ENCODE data around the gene KLF17. TPM values are rescaled to one million over a fixed set of nuclear protein-coding genes. Genes with fewer than 3 reads are reported as not detected.
"Not testable (repeated sequence)": the region's sequence is repeated elsewhere in the genome, so short reads cannot be mapped to it uniquely, and the experiment has no call there.

The KLF17 gene
- polyA plus RNA-seq, 3 donors, result not detected

GRCh38 chr1:44113095-44113609 is 5.5 kb upstream of the KLF17 start:
- Histone ChIP-seq H3K27me3 (ENCODE audit: control insufficient read depth in 2 of 2, insufficient read depth in 2 of 2, low read length in 2 of 2) (no peaks in the 10 kb centered on the region), H3K4me3 (replicated peaks in 1 of 3; ENCODE audit: low read depth in 2 of 3, low read length in 3 of 3) (no peak overlapping the region), H3K27ac (ENCODE audit: low read depth in 1 of 2, low read length in 2 of 2) (no peak overlapping the region), H3K9ac (ENCODE audit: insufficient read depth, low read length, poor library complexity, severe bottlenecking) (no peak overlapping the region), H2AFZ (ENCODE audit: insufficient read depth, low read depth, low read length, poor library complexity, severe bottlenecking) (no peak overlapping the region), H4K20me1 (ENCODE audit: insufficient read depth, low read length) (no peaks in the 10 kb centered on the region), H3K36me3 (replicated peaks in 1 of 2; ENCODE audit: control insufficient read depth in 1 of 2, insufficient read depth in 2 of 2, low read length in 2 of 2) (no peaks in the 10 kb centered on the region), H3K9me3 (replicated peaks in 1 of 2; ENCODE audit: control insufficient read depth in 1 of 2, insufficient read depth in 1 of 2, low read length in 2 of 2) (no peaks in the 10 kb centered on the region), H3K4me2 (replicated peaks; ENCODE audit: extremely low read depth, low read length, poor library complexity, severe bottlenecking) (no peak overlapping the region), H3K4me1 (ENCODE audit: control insufficient read depth in 1 of 2, insufficient read depth in 2 of 2, low read length in 2 of 2) (no peaks in the 10 kb centered on the region), H3K79me2 (ENCODE audit: insufficient read depth, low read length) (no peaks in the 10 kb centered on the region)
- TF ChIP-seq CTCF (IDR thresholded peaks at IDR 0.05), result no peak
- 71% methylated on average over 2 of the region's 2 CpGs for WGBS (ENCODE audit: insufficient coverage)
- no peak for DNase-seq
- no peak overlapping the region for H3K4me3 Mint-ChIP-seq
- no peak overlapping the region for H3K27ac Mint-ChIP-seq
- H3K27me3 Mint-ChIP-seq (ENCODE audit: low read depth in 3 of 3), result peaks cover 2% of the 10 kb centered on the region in 3 donors
- intact Hi-C loops (cut with micrococcal nuclease), result no loop called here
- no peaks in the 10 kb centered on the region for H3K4me1 Mint-ChIP-seq
- no peaks in the 10 kb centered on the region for H3K36me3 Mint-ChIP-seq
- peaks cover 0 to 2% (median 0%) of the 10 kb centered on the region in 7 donors for H3K9me3 Mint-ChIP-seq

GRCh38 chr1:44114098-44114497 is 4.5 kb upstream of the KLF17 start:
- Histone ChIP-seq H3K9ac (ENCODE audit: insufficient read depth, low read length, poor library complexity, severe bottlenecking) (no peak overlapping the region), H3K36me3 (replicated peaks in 1 of 2; ENCODE audit: control insufficient read depth in 1 of 2, insufficient read depth in 2 of 2, low read length in 2 of 2) (no peaks in the 10 kb centered on the region), H3K4me1 (ENCODE audit: control insufficient read depth in 1 of 2, insufficient read depth in 2 of 2, low read length in 2 of 2) (no peaks in the 10 kb centered on the region), H2AFZ (ENCODE audit: insufficient read depth, low read depth, low read length, poor library complexity, severe bottlenecking) (no peak overlapping the region), H4K20me1 (ENCODE audit: insufficient read depth, low read length) (no peaks in the 10 kb centered on the region), H3K4me2 (replicated peaks; ENCODE audit: extremely low read depth, low read length, poor library complexity, severe bottlenecking) (no peak overlapping the region), H3K9me3 (replicated peaks in 1 of 2; ENCODE audit: control insufficient read depth in 1 of 2, insufficient read depth in 1 of 2, low read length in 2 of 2) (no peaks in the 10 kb centered on the region), H3K27me3 (ENCODE audit: control insufficient read depth in 2 of 2, insufficient read depth in 2 of 2, low read length in 2 of 2) (no peaks in the 10 kb centered on the region), H3K27ac (ENCODE audit: low read depth in 1 of 2, low read length in 2 of 2) (no peak overlapping the region), H3K79me2 (ENCODE audit: insufficient read depth, low read length) (no peaks in the 10 kb centered on the region), H3K4me3 (replicated peaks in 1 of 3; ENCODE audit: low read depth in 2 of 3, low read length in 3 of 3) (no peak overlapping the region)
- peaks cover 2% of the 10 kb centered on the region in 3 donors for H3K27me3 Mint-ChIP-seq (ENCODE audit: low read depth in 3 of 3)
- H3K4me1 Mint-ChIP-seq, result no peaks in the 10 kb centered on the region
- no peak for DNase-seq
- WGBS (ENCODE audit: insufficient coverage), result 100% methylated on average over 4 of the region's 7 CpGs
- intact Hi-C loops (cut with micrococcal nuclease), result no loop called here
- H3K4me3 Mint-ChIP-seq, result no peak overlapping the region
- H3K9me3 Mint-ChIP-seq, result peaks cover 0 to 5% (median 1%) of the 10 kb centered on the region in 7 donors
- no peak overlapping the region for H3K27ac Mint-ChIP-seq
- H3K36me3 Mint-ChIP-seq, result no peaks in the 10 kb centered on the region
- no peak for TF ChIP-seq CTCF (IDR thresholded peaks at IDR 0.05)

- intact Hi-C loops (cut with micrococcal nuclease); H3K9me3 Mint-ChIP-seq; H3K9ac ChIP-seq (ENCODE audit: insufficient read depth, low read length, poor library complexity, severe bottlenecking); H3K4me1 Mint-ChIP-seq; H2AFZ ChIP-seq (ENCODE audit: insufficient read depth, low read depth, low read length, poor library complexity, severe bottlenecking); H3K4me3 Mint-ChIP-seq; DNase-seq; H3K79me2 ChIP-seq (ENCODE audit: insufficient read depth, low read length); H3K36me3 ChIP-seq (replicated peaks in 1 of 2; ENCODE audit: control insufficient read depth in 1 of 2, insufficient read depth in 2 of 2, low read length in 2 of 2); H3K9me3 ChIP-seq (replicated peaks in 1 of 2; ENCODE audit: control insufficient read depth in 1 of 2, insufficient read depth in 1 of 2, low read length in 2 of 2); H3K27ac Mint-ChIP-seq; H3K4me3 ChIP-seq (replicated peaks in 1 of 3; ENCODE audit: low read depth in 2 of 3, low read length in 3 of 3); H3K4me1 ChIP-seq (ENCODE audit: control insufficient read depth in 1 of 2, insufficient read depth in 2 of 2, low read length in 2 of 2); H4K20me1 ChIP-seq (ENCODE audit: insufficient read depth, low read length); H3K27me3 Mint-ChIP-seq (ENCODE audit: low read depth in 3 of 3); H3K36me3 Mint-ChIP-seq; H3K27me3 ChIP-seq (ENCODE audit: control insufficient read depth in 2 of 2, insufficient read depth in 2 of 2, low read length in 2 of 2); H3K27ac ChIP-seq (ENCODE audit: low read depth in 1 of 2, low read length in 2 of 2); H3K4me2 ChIP-seq (replicated peaks; ENCODE audit: extremely low read depth, low read length, poor library complexity, severe bottlenecking): not testable (repeated sequence)
- WGBS (ENCODE audit: insufficient coverage), result 96% methylated on average over 10 of the region's 10 CpGs
Measured at GRCh38 chr1:44117272-44117671, 1.3 kb upstream of the KLF17 start.

All from CD14-positive monocyte (primary cell).